ENCODE measurements around the gene MIDN. TPM values are rescaled to one million over a fixed set of nuclear protein-coding genes. Genes with fewer than 3 reads are reported as not detected.

Gene MIDN
- total and polyA plus RNA-seq, 4 experiments from 2014 or later: 0.75 to 34.0 (median 18.2) TPM

DNA sequence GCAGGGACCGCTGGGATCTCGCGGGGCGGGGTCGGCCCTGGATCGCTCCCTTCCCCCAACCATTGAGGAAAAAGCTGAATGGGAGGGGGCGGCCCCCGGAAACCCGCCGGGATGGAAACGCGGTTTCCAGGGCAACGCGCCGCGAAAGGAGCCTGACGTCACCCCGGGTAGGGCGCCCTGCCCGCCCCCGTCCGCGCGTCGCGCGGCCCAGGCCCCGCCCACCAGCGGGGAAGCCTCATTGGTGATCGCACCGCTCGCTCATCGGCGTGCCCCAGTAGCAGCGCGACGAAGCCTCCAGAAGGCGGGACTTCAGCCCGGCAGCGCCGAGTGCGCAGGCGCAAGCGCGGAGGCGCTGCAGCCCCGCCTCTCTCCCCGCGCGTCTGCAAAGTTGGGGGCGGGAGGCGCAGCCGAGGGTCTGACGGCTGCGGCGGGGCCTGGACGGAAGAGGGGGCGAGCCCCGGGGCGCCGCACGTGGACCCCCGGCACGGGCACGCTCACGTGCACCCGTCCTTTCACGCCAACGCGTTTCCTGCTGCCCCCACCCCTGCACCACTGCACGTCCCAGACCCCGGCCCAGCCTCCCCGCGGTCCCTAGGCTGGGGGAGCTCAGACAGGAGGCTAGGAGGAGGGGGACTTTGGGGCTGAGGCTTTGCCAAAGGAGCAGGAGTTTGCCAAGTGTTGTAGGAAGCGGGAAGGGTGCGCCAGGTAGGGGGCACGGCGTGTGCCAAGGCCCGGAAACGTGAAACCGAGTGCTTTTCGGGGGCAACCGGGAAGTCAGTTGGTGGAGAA is 12.6 kb downstream of the MIDN start:
- peaks cover 29 to 65% (median 44%) of the 10 kb centered on the region in 4 donors for H3K4me1 Mint-ChIP-seq

DNA sequence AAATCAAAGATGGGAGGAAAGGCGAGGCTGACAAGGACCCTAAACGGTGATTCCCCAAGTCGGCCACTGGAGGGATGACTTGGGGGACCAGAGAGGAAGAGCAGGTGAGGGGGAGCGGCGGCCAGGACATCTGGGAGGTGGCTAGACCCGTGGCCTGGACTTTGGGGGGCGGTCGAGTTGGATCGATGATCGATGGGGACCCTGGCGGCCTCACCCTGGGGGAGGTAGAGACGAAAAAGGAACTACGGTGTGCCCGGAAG is 13.1 kb downstream of the MIDN start:
- peaks cover 70% of the 10 kb centered on the region for H3K4me1 ChIP-seq (ENCODE audit: insufficient read depth, low read length)
- H3K9me3 Mint-ChIP-seq: no peaks in the 10 kb centered on the region
- H3K4me3 ChIP-seq (ENCODE audit: low read length in 2 of 2): peak overlapping the region; percentile 78
- peak overlapping the region; percentile 95 to 99 (median 99) for H3K27ac Mint-ChIP-seq
- peaks cover 0 to 3% of the 10 kb centered on the region in 2 donors for H3K27me3 Mint-ChIP-seq
- ChIA-PET CTCF (ENCODE audit: partially characterized antibody) (interaction anchor here (1.5 to 10.8 kb wide), 3 partner anchors 9 to 21 kb away, joined by 4 to 364 read pairs (median 5); partner anchors contain the start of gene ATP5F1D), POLR2A (ENCODE audit: partially characterized antibody) (interaction anchor here (1.1 to 12.0 kb wide), 8 partner anchors 5 to 464 kb away, joined by 3 to 650 read pairs (median 11); partner anchors contain the start of genes ATP5F1D, CBARP, CIRBP and FAM174C)
- DNase-seq: no peak
- no peaks in the 10 kb centered on the region for H3K9me3 ChIP-seq (ENCODE audit: control insufficient read depth in 1 of 2, low read length in 2 of 2)
- intact Hi-C loops (cut with micrococcal nuclease): no loop called here
- peaks cover 7 to 18% of the 10 kb centered on the region in 2 donors for H3K36me3 Mint-ChIP-seq
- no peaks in the 10 kb centered on the region for H3K27me3 ChIP-seq (ENCODE audit: insufficient read depth, low read length)
- peaks cover 29 to 68% (median 44%) of the 10 kb centered on the region in 4 donors for H3K4me1 Mint-ChIP-seq
- peak overlapping the region; percentile 85 to 93 (median 91) for H3K4me3 Mint-ChIP-seq
- H3K27ac ChIP-seq (ENCODE audit: low read depth, low read length): peak overlapping the region; percentile 87
- peaks cover 6% of the 10 kb centered on the region for H3K36me3 ChIP-seq (ENCODE audit: insufficient read depth, low read length)

More for the DNA sequence above, 12.6 kb downstream of the MIDN start:
- DNase-seq: peak; percentile 96 to 97 (median 97)
- Histone ChIP-seq H3K4me3 (ENCODE audit: low read length in 2 of 2) (peak overlapping the region; percentile 78), H3K4me1 (ENCODE audit: insufficient read depth, low read length) (peaks cover 70% of the 10 kb centered on the region), H3K27ac (ENCODE audit: low read depth, low read length) (peak overlapping the region; percentile 87), H3K27me3 (ENCODE audit: insufficient read depth, low read length) (no peaks in the 10 kb centered on the region), H3K36me3 (ENCODE audit: insufficient read depth, low read length) (peaks cover 9% of the 10 kb centered on the region), H3K9me3 (ENCODE audit: control insufficient read depth in 1 of 2, low read length in 2 of 2) (no peaks in the 10 kb centered on the region)
- Mint-ChIP-seq H3K27ac (peak overlapping the region; percentile 95 to 99 (median 99)), H3K4me3 (peak overlapping the region; percentile 85 to 93 (median 91)), H3K9me3 (no peaks in the 10 kb centered on the region), H3K36me3 (peaks cover 9 to 20% of the 10 kb centered on the region in 2 donors), H3K27me3 (peaks cover 0 to 3% of the 10 kb centered on the region in 2 donors)
- ChIA-PET POLR2A (ENCODE audit: partially characterized antibody) (interaction anchor here (0.8 to 12.0 kb wide), 11 partner anchors 6 to 463 kb away, joined by 3 to 650 read pairs (median 8); partner anchors contain the start of genes ARHGAP45, ATP5F1D, CBARP and CIRBP), CTCF (ENCODE audit: partially characterized antibody) (interaction anchor here (1.5 to 10.8 kb wide), 3 partner anchors 8 to 20 kb away, joined by 4 to 364 read pairs (median 5); partner anchors contain the start of gene ATP5F1D)
- intact Hi-C loops (cut with micrococcal nuclease): no loop called here

DNA sequence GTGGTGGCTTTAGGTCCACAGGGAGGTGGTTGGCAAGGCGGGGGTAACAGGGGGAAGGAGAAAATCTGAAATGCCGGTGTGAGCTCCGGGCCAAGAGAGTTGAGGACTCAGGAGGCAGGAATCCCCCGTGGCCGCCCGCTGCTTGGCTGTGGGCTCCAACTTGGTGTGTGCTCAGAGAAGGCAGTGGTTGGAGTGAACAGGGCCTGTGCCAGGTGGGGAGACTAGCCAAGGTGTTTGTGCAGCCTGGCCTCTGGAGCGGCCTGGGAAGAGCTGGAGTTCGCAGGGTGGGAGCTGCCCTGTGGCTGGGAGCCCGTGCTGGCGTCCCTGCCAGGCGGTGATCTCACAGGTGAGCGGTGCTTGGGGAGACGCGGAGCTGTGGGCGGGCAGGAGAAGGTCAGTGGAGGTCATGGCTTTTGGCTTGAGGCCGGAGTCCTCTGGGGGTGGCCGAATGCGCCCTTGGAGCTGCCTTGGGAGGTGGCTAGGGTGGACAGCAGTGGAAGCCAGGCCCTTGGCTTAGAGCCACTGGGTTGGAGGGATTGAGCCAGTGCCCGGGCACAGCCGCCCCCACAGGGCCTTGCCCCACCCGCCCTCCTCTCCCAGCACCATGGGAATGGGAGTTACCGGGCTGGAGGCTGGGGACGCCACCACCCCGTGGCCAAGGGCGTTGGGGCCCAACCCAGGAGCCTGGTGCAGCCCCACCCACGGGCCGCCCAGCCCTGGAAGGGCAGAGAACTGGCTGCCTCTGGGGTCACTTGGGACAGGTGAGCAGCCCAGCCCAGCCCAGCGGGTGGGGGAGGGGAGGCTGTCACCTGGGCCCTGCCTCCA is 13.6 kb downstream of the MIDN start:
- Histone ChIP-seq H3K4me1 (ENCODE audit: insufficient read depth, low read length) (peaks cover 66% of the 10 kb centered on the region), H3K36me3 (ENCODE audit: insufficient read depth, low read length) (peaks cover under 1% of the 10 kb centered on the region), H3K4me3 (ENCODE audit: low read length in 2 of 2) (peak overlapping the region; percentile 78), H3K27ac (ENCODE audit: low read depth, low read length) (peak overlapping the region; percentile 87), H3K9me3 (ENCODE audit: control insufficient read depth in 1 of 2, low read length in 2 of 2) (no peaks in the 10 kb centered on the region), H3K27me3 (ENCODE audit: insufficient read depth, low read length) (no peaks in the 10 kb centered on the region)
- Mint-ChIP-seq H3K9me3 (no peaks in the 10 kb centered on the region), H3K36me3 (peaks cover 7 to 17% of the 10 kb centered on the region in 2 donors), H3K27ac (peak overlapping the region; percentile 95 to 99 (median 99)), H3K27me3 (peaks cover 0 to 3% of the 10 kb centered on the region in 2 donors), H3K4me3 (peak overlapping the region; percentile 85 to 93 (median 91)), H3K4me1 (peaks cover 29 to 68% (median 43%) of the 10 kb centered on the region in 4 donors)
- ChIA-PET POLR2A (ENCODE audit: partially characterized antibody) (interaction anchor here (0.6 to 12.0 kb wide), 10 partner anchors 5 to 464 kb away, joined by 3 to 650 read pairs (median 8); partner anchors contain the start of genes ATP5F1D, CBARP, CIRBP and FAM174C), CTCF (ENCODE audit: partially characterized antibody) (interaction anchor here (0.9 to 10.8 kb wide), 4 partner anchors 9 to 21 kb away, joined by 4 to 364 read pairs (median 4); partner anchors contain the start of gene ATP5F1D)
- peak in 3 of 5 donors; percentile 44 to 79 (median 49) for DNase-seq
- intact Hi-C loops (cut with micrococcal nuclease): no loop called here

DNA sequence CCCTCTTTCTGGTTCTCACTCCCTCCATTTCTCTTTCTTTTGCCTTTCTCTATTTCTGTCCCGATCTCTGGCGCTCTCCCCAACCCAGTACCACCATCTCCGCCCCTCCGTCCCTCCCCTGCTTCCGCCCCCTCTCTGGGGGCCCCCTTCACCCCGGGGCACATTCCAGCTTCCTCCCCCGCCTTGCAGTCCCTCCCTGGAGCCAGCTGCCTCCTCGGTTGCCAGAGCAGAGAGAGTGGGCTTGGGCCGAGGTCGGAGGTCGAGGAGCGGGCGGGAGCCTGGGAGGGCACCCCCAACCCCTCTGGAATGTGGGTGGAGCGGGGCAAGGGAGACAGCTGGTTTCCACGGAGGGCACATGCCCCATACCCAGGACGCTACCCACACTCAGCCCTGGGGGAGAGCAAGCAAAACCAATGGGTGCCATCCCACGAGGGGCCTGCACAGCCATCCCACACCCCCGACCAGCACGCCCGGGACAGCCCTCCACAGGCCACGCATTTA is 14.3 kb downstream of the MIDN start:
- H3K4me3 Mint-ChIP-seq: peak overlapping the region in 4 of 8 donors; percentile 38 to 77 (median 40)
- H3K4me1 ChIP-seq (ENCODE audit: insufficient read depth, low read length): peaks cover 67% of the 10 kb centered on the region
- no peaks in the 10 kb centered on the region for H3K27me3 ChIP-seq (ENCODE audit: insufficient read depth, low read length)
- peaks cover 28 to 68% (median 44%) of the 10 kb centered on the region in 4 donors for H3K4me1 Mint-ChIP-seq
- intact Hi-C loops (cut with micrococcal nuclease): no loop called here
- no peaks in the 10 kb centered on the region for H3K9me3 ChIP-seq (ENCODE audit: control insufficient read depth in 1 of 2, low read length in 2 of 2)
- no peak overlapping the region for H3K4me3 ChIP-seq (ENCODE audit: low read length in 2 of 2)
- no peaks in the 10 kb centered on the region for H3K9me3 Mint-ChIP-seq
- H3K27me3 Mint-ChIP-seq: peaks cover 0 to 3% of the 10 kb centered on the region in 2 donors
- no peak for DNase-seq
- ChIA-PET CTCF (ENCODE audit: partially characterized antibody) (interaction anchor here (0.9 to 10.8 kb wide), 3 partner anchors 18 to 68 kb away, joined by 4 to 364 read pairs (median 4); no protein-coding TSS in a partner anchor), POLR2A (ENCODE audit: partially characterized antibody) (interaction anchor here (1.3 to 12.0 kb wide), 4 partner anchors 9 to 20 kb away, joined by 5 to 650 read pairs (median 44); partner anchors contain the start of genes ATP5F1D, CBARP and FAM174C)
- peak overlapping the region; percentile 87 for H3K27ac ChIP-seq (ENCODE audit: low read depth, low read length)
- peak overlapping the region in 5 of 7 donors; percentile 52 to 85 (median 79) for H3K27ac Mint-ChIP-seq
- H3K36me3 ChIP-seq (ENCODE audit: insufficient read depth, low read length): no peaks in the 10 kb centered on the region
- peaks cover 2 to 13% of the 10 kb centered on the region in 2 donors for H3K36me3 Mint-ChIP-seq

DNA sequence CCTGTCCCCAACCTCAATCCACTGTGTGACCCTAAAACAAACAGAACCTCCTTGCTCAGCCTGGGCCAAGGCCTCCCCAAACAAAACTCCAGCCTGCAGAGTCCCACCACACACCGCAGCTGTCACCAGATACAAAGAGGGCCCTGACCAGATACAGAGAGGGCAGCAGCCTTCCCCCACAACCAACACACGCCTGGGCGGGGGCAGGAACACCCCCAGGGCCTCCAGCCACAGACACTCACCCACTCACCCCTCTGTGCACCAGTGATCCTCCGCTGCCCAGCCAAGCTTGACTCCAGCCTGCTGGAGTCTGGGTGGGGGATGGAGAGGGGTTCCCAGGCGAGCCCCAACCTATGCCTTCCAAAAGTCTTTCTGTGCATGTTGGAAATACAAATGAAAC is 14.8 kb downstream of the MIDN start:
- Mint-ChIP-seq H3K4me1 (peaks cover 25 to 65% (median 43%) of the 10 kb centered on the region in 4 donors), H3K4me3 (peak overlapping the region in 4 of 8 donors; percentile 13 to 77 (median 22)), H3K36me3 (peaks cover 0 to 9% of the 10 kb centered on the region in 2 donors), H3K27ac (peak overlapping the region; percentile 42 to 91 (median 75)), H3K27me3 (peaks cover 0 to 3% of the 10 kb centered on the region in 2 donors), H3K9me3 (no peaks in the 10 kb centered on the region)
- no peak overlapping the region for H3K4me3 ChIP-seq (ENCODE audit: low read length in 2 of 2)
- no peak for DNase-seq
- intact Hi-C loops (cut with micrococcal nuclease): no loop called here
- ChIA-PET CTCF (ENCODE audit: partially characterized antibody) (interaction anchor here (0.9 to 10.8 kb wide), 3 partner anchors 10 to 68 kb away, joined by 4 to 364 read pairs (median 8); no protein-coding TSS in a partner anchor), POLR2A (ENCODE audit: partially characterized antibody) (interaction anchor here (1.3 to 12.0 kb wide), 5 partner anchors 10 to 21 kb away, joined by 3 to 650 read pairs (median 14); partner anchors contain the start of genes ATP5F1D, CBARP and FAM174C)
- no peak overlapping the region for H3K27ac ChIP-seq (ENCODE audit: low read depth, low read length)
- H3K4me1 ChIP-seq (ENCODE audit: insufficient read depth, low read length): peaks cover 67% of the 10 kb centered on the region
- no peaks in the 10 kb centered on the region for H3K27me3 ChIP-seq (ENCODE audit: insufficient read depth, low read length)
- H3K36me3 ChIP-seq (ENCODE audit: insufficient read depth, low read length): no peaks in the 10 kb centered on the region
- H3K9me3 ChIP-seq (ENCODE audit: control insufficient read depth in 1 of 2, low read length in 2 of 2): no peaks in the 10 kb centered on the region

DNA sequence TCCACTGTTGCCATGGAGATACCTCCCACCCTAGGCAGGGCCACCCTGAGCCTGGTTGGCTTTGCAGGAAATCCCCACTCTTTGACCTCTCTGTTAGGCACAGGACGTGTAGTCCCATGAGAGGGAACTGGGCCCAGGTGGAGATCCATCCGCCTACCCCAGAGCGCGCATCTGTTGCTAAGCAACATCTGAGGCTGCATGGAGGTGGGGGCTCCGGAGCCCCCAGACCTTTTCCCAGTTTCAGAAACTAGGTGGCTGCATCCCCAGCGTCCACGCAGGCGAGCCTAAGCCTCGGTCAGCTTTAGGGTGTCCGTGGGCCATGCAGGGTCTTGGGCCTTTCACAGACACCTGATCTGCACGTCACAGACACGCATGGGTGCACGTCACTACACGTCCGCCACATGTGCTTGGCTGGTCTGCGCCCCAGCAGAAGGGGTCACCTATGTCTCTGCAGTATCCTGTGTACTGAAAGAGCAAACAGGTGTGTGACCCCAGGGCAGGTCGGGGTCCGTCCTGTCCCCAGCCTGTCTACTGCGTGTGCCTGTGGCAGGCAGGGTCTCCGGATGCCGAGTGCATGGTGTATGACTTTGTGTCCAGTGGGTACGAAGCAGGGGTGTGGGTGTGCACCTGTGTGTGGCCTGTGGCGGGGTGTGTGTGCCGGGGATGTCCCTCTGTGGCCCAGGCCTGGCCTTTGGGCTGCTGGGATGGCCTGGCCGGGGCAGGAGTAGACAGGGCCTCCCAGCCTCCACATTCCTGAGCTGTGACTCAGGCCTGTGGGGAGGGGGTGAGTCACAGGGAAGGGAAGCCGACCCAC is 16.6 kb downstream of the MIDN start:
- Mint-ChIP-seq H3K4me3 (peak overlapping the region in 5 of 8 donors; percentile 7 to 70 (median 65)), H3K27me3 (peaks cover 0 to 3% of the 10 kb centered on the region in 2 donors), H3K36me3 (peaks cover 0 to 7% of the 10 kb centered on the region in 2 donors), H3K9me3 (peaks cover 0 to 3% (median 0%) of the 10 kb centered on the region in 8 donors), H3K27ac (peak overlapping the region in 5 of 7 donors; percentile 48 to 85 (median 80)), H3K4me1 (peaks cover 20 to 61% (median 38%) of the 10 kb centered on the region in 4 donors)
- DNase-seq: no peak
- Histone ChIP-seq H3K27me3 (ENCODE audit: insufficient read depth, low read length) (no peaks in the 10 kb centered on the region), H3K9me3 (ENCODE audit: control insufficient read depth in 1 of 2, low read length in 2 of 2) (no peaks in the 10 kb centered on the region), H3K36me3 (ENCODE audit: insufficient read depth, low read length) (no peaks in the 10 kb centered on the region), H3K4me1 (ENCODE audit: insufficient read depth, low read length) (peaks cover 59% of the 10 kb centered on the region), H3K4me3 (ENCODE audit: low read length in 2 of 2) (no peak overlapping the region), H3K27ac (ENCODE audit: low read depth, low read length) (no peak overlapping the region)
- ChIA-PET CTCF (ENCODE audit: partially characterized antibody) (interaction anchor here (1.6 to 10.8 kb wide), 3 partner anchors 12 to 53 kb away, joined by 3 to 364 read pairs (median 8); no protein-coding TSS in a partner anchor), POLR2A (ENCODE audit: partially characterized antibody) (interaction anchor here (1.2 to 12.0 kb wide), 6 partner anchors 9 to 235 kb away, joined by 3 to 650 read pairs (median 8); partner anchors contain the start of genes ATP5F1D and CBARP)
- intact Hi-C loops (cut with micrococcal nuclease): no loop called here
